SK-N-SH treated with all-trans-retinoic acid at 6 μM for 48 hours (cell line): Measurements from ENCODE around the gene PRKCZ.

Source experiments
- ATAC-seq: fragments of 200-7000 bp; cut with Tn5 transposase; 3 replicates; pipeline ENCODE4 v1.9.1; 2020; ENCODE audit warnings: mild to moderate bottlenecking, moderate library complexity
- ARNTL ChIP-seq: fragments of 450-650 bp; formaldehyde crosslinking; IDR thresholded peaks from 2 replicates; pipeline ENCODE4 v1.5.0; 2020; ENCODE audit warnings: low read depth, mild to moderate bottlenecking, moderate library complexity, borderline replicate concordance
- BACH2 ChIP-seq: fragments of 250-450 bp; sonication (Bioruptor Pico); IDR thresholded peaks from 2 replicates; pipeline ENCODE4 v1.9.0; 2021; ENCODE audit warnings: mild to moderate bottlenecking, borderline replicate concordance
- CREB5 ChIP-seq: fragments of 250-450 bp; sonication (Bioruptor Pico); IDR thresholded peaks from 2 replicates; pipeline ENCODE4 v1.5.1; 2020; ENCODE audit warnings: low read depth, mild to moderate bottlenecking, moderate library complexity
- CSRNP3 ChIP-seq: fragments of 250-450 bp; sonication (Bioruptor Pico); IDR thresholded peaks from 2 replicates; pipeline ENCODE4 v1.5.1; 2021; ENCODE audit warnings: mild to moderate bottlenecking, moderate library complexity
- ESRRG ChIP-seq: fragments of 250-450 bp; sonication (Bioruptor Pico); IDR thresholded peaks from 2 replicates; pipeline ENCODE4 v1.6.1; 2021; ENCODE audit warnings: mild to moderate bottlenecking
- GLIS3 ChIP-seq: fragments of 250-450 bp; sonication (Bioruptor Pico); IDR thresholded peaks from 2 replicates; pipeline ENCODE4 v1.5.0; 2020; ENCODE audit warnings: mild to moderate bottlenecking, moderate library complexity
- ISL1 ChIP-seq: fragments of 250-450 bp; sonication (Bioruptor Pico); IDR thresholded peaks from 2 replicates; pipeline ENCODE4 v2.1.2; 2022; ENCODE audit warnings: mild to moderate bottlenecking, moderate library complexity
- OSR1 ChIP-seq: fragments of 250-450 bp; sonication (Bioruptor Pico); IDR thresholded peaks from 2 replicates; pipeline ENCODE4 v1.8.0; 2022; ENCODE audit warnings: moderate library complexity, mild to moderate bottlenecking, inconsistent platforms
- PATZ1 ChIP-seq: fragments of 250-450 bp; sonication (Bioruptor Pico); IDR thresholded peaks from 2 replicates; pipeline ENCODE4 v1.8.0; 2020; ENCODE audit warnings: mild to moderate bottlenecking, moderate library complexity, borderline replicate concordance
- POU6F1 ChIP-seq: fragments of 250-450 bp; sonication (Bioruptor Pico); IDR thresholded peaks from 2 replicates; pipeline ENCODE4 v1.8.0; 2021; ENCODE audit warnings: low read depth, mild to moderate bottlenecking, moderate library complexity, borderline replicate concordance
- RARB ChIP-seq: fragments of 250-450 bp; sonication (Bioruptor Pico); IDR thresholded peaks from 2 replicates; pipeline ENCODE4 v1.8.0; 2021; ENCODE audit warnings: mild to moderate bottlenecking, moderate library complexity
- TOX ChIP-seq: fragments of 250-450 bp; sonication (Bioruptor Pico); IDR thresholded peaks from 2 replicates; pipeline ENCODE4 v1.8.0; 2021; ENCODE audit warnings: mild to moderate bottlenecking, moderate library complexity, borderline replicate concordance
- ZC3H10 ChIP-seq: fragments of 250-450 bp; sonication (Bioruptor Pico); IDR thresholded peaks from 2 replicates; pipeline ENCODE4 v1.5.1; 2021; ENCODE audit warnings: mild to moderate bottlenecking, moderate library complexity
- ZFP30 ChIP-seq: fragments of 450-650 bp; formaldehyde crosslinking; IDR thresholded peaks from 2 replicates; pipeline ENCODE4 v1.5.0; 2022; ENCODE audit warnings: mild to moderate bottlenecking, moderate library complexity
- ZNF565 ChIP-seq: fragments of 450-650 bp; formaldehyde crosslinking; conservative IDR thresholded peaks from 2 replicates; pipeline ENCODE4 v1.5.0; 2020; ENCODE audit warnings: low read depth, mild to moderate bottlenecking, moderate library complexity
- ZNF70 ChIP-seq: fragments of 450-650 bp; formaldehyde crosslinking; IDR thresholded peaks from 2 replicates; pipeline ENCODE4 v1.5.0; 2020; ENCODE audit warnings: mild to moderate bottlenecking, moderate library complexity

PRKCZ gene

GRCh38 chr1:2174348-2175054, 124.3 kb downstream of the PRKCZ start:
- no peak for TF ChIP-seq CSRNP3
- TF ChIP-seq BACH2 (CRISPR knock-in tag): no peak
- no peak for TF ChIP-seq CREB5 (CRISPR knock-in tag)
- TF ChIP-seq ARNTL: no peak
- TF ChIP-seq RARB (CRISPR knock-in tag): no peak
- peak; percentile 90 for ATAC-seq

GRCh38 chr1:2175055-2175414, 124.8 kb downstream of the PRKCZ start:
- TF ChIP-seq GLIS3 (CRISPR knock-in tag) (no peak), ISL1 (CRISPR knock-in tag) (no peak), RARB (CRISPR knock-in tag) (no peak), ZC3H10 (CRISPR knock-in tag) (no peak), POU6F1 (CRISPR knock-in tag) (no peak), PATZ1 (CRISPR knock-in tag) (no peak), OSR1 (CRISPR knock-in tag) (no peak), TOX (no peak), CSRNP3 (no peak)
- no peak for ATAC-seq

- no peak for TF ChIP-seq CSRNP3
- no peak for TF ChIP-seq ISL1 (CRISPR knock-in tag)
- TF ChIP-seq ZNF565 (CRISPR knock-in tag): no peak
- ATAC-seq: no peak
These were observed 125.7 kb downstream of the PRKCZ start for GRCh38 chr1:2175681-2176454.

- ATAC-seq: no peak
- TF ChIP-seq OSR1 (CRISPR knock-in tag) (no peak), CSRNP3 (no peak), ESRRG (no peak), ZC3H10 (CRISPR knock-in tag) (no peak), POU6F1 (CRISPR knock-in tag) (no peak), PATZ1 (CRISPR knock-in tag) (no peak), ZFP30 (CRISPR knock-in tag) (no peak), ZNF70 (CRISPR knock-in tag) (no peak), GLIS3 (CRISPR knock-in tag) (no peak), TOX (no peak), CREB5 (CRISPR knock-in tag) (no peak)
These were observed 126.4 kb downstream of the PRKCZ start for GRCh38 chr1:2176615-2177014.
